Measurements from ENCODE around the gene SYNPO2.

DNA sequence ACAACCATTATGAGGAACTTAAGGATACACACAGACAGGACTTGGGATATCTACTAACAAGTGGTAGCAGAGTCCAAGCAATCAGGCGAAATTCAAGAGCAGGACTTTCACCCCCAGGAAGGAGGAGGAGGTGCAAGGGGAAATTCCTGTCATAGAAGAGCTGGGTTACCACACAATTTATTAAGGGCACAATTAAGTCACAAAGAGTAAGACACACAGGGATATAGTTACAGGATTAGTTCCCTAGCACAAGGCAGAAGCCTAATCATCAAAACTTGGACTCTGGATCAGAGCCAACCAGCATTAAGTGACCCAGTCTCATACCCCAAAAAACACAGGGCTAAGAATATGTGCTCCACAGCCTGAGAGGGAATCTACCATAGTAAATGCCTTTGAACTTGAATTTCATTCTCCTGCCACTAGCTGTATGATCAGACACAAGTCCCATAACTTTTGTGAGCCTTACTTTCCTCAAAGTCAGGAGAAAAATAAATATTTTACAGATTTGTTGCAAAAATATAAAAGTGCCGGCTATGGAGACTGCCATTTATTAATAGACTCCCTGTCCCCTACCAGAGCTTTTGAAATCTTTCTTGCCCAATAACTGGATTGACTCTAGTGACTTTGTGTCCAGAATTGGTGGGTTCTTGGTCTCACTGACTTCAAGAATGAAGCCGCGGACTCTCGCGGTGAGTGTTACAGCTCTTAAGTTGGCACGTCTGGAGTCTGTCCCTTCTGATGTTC lies 87.0 kb downstream of the SYNPO2 start:
- TF ChIP-seq, protein P1, sequence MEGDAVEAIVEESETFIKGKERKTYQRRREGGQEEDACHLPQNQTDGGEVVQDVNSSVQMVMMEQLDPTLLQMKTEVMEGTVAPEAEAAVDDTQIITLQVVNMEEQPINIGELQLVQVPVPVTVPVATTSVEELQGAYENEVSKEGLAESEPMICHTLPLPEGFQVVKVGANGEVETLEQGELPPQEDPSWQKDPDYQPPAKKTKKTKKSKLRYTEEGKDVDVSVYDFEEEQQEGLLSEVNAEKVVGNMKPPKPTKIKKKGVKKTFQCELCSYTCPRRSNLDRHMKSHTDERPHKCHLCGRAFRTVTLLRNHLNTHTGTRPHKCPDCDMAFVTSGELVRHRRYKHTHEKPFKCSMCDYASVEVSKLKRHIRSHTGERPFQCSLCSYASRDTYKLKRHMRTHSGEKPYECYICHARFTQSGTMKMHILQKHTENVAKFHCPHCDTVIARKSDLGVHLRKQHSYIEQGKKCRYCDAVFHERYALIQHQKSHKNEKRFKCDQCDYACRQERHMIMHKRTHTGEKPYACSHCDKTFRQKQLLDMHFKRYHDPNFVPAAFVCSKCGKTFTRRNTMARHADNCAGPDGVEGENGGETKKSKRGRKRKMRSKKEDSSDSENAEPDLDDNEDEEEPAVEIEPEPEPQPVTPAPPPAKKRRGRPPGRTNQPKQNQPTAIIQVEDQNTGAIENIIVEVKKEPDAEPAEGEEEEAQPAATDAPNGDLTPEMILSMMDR (conservative IDR thresholded peaks at IDR 0.05 in 1 of 2, IDR thresholded peaks at IDR 0.05 in 1 of 2; ENCODE audit: low read depth in 1 of 2, low read length in 2 of 2), result no peak
- TF ChIP-seq EZH2 (IDR thresholded peaks at IDR 0.05; ENCODE audit: low read length, missing control alignments), result no peak

All from fibroblast of lung (primary cell).